ENCODE data around the gene LTBP4.

LTBP4 gene

DNA sequence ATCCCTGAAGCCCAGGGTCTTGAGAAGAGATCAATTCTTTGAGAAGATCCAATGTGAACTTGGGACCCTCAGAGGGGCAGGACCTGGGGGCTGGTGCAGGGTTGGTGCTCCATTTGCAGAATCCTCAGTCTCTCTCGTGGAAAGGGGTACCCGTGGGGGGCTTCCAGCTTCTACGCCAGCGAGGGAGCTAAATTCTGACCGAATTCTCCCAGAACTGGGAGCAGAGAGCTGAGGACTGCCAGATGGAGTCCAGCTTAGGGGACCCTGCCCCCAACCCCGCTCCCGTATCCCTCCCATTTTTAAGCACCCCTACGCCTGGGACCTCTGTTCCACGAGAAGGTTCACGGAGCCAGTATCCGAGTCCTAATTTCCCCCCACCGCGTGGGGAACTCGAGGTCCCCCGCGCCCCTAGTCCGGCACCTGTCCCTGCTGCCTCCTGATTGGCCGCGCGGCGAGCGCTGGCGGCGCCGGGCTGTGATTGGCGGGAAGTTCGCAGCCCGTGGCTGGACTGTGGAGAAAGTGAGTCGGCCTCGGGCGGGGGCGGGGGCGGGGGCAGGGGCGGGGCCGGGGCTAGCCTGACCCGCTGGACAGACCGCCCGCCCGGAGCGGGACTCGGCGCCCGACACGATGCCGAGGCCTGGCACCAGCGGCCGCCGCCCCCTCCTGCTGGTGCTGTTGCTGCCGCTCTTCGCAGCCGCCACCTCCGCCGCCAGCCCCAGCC lies 4.4 kb upstream of the LTBP4 start:
- DNase-seq (ENCODE audit: low read depth in 2 of 2, low spot score in 1 of 2) = no peak

DNA sequence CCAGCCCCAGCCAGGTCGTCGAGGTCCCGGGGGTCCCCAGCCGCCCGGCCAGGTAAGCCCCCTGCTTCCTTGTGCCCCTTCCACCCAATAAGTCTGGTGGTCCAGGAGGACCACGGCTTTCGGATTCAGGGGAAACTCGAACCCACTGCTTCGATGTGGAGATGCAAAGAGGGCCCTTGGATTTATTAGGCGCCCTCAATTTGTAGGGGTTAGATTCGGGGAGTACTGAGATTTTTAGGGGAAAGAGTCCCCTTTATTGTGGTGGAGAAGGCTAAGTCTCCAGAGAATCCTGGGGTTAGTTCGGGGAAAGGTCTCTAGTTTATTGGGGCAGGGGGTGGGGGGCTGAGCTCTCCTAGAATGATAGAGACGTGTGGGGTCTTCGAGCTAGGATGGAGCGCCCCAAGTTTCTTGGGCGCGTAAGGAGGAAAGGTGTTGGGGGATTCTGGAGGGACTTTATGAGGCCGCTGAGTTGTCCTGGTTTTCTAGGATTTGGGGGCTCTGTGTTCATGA lies 3.8 kb upstream of the LTBP4 start:
- DNase-seq (ENCODE audit: low read depth in 2 of 2, low spot score in 1 of 2) = no peak

DNA sequence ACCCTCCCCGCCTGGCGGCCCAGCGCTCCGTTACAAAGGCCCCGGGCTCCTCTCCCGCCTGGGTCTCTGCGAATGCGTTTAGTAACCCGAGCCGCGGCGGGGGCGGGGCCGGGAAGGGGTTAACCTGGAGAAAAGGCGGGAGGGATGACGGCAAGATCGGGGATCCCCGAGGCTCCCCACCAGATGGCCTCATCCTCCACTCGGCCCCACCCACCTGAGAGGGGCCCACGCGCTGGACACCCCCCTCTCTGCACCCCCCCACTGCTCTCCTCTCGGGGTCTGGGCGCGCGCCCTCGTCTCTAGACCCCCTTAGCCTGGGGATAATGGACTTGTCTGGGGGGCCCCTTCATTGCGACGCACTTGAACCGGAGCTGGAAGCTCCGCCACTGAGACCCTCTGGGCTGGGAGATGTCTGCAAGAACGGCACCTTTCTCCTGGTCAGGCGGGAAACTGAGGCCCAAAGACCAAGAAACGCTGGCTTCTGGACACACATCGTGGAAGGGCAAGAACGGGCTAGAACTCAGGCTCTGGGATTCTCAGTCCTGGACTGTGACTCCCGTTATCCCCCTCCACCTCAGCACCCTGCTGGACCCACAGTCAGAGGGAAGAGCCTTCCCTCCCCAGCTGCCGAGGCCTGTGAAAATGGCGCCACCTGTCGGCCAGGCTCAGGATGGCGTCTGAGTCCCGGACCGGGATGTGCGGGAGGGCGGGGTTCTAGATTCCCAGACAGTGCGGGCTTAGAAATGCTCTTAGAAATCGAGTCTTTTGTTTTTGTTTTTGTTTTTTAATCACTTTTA lies 2.9 kb upstream of the LTBP4 start:
- peak; percentile 61 to 64 for DNase-seq (ENCODE audit: low read depth in 2 of 2, low spot score in 1 of 2)

DNA sequence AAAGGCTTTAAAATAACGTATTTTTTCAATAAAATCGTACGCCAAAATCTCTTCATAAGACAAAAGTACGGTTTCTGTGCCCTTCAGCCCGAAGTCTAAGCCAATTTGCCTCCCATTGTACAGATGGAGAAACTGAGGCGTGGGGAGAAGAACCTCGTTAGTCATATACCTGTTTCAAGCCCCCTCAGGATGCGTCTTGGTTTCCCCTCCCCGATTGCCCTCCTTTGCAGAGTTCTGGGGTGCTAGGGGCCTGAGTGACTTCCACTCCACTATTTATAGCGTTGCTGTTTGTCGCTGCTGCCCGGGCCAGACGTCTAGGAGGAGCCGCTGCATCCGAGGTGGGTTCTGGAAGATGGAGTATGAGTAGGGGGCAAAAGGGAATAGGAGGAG lies 2.3 kb upstream of the LTBP4 start:
- no peak for DNase-seq (ENCODE audit: low read depth in 2 of 2, low spot score in 1 of 2)

DNA sequence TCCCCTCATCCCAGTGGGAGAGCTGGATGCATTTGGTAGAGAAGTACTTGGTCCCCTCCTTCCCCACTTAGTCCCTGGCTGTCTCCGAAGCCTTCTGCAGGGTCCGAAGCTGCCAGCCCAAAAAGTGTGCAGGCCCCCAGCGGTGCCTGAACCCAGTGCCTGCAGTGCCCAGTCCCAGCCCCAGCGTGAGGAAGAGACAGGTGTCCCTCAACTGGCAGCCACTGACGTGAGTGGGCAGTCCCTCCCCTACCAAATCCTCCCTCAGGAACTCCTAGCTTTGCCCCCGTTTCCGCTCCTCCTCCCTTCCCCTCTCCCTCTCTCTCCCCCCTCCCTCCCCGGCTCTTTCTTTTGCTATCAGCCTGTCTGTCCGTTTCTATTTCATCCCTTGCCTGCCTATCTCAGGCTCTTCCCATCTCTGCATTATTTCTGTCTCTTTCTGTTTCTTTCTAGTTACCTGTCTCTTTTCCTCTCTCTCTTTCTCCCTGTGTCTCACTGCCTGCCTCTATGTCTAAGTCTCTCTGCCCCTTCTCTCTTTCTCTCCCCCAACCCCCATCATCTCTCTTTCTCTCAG lies 1.8 kb upstream of the LTBP4 start:
- no peak for DNase-seq (ENCODE audit: low read depth in 2 of 2, low spot score in 1 of 2)

DNA sequence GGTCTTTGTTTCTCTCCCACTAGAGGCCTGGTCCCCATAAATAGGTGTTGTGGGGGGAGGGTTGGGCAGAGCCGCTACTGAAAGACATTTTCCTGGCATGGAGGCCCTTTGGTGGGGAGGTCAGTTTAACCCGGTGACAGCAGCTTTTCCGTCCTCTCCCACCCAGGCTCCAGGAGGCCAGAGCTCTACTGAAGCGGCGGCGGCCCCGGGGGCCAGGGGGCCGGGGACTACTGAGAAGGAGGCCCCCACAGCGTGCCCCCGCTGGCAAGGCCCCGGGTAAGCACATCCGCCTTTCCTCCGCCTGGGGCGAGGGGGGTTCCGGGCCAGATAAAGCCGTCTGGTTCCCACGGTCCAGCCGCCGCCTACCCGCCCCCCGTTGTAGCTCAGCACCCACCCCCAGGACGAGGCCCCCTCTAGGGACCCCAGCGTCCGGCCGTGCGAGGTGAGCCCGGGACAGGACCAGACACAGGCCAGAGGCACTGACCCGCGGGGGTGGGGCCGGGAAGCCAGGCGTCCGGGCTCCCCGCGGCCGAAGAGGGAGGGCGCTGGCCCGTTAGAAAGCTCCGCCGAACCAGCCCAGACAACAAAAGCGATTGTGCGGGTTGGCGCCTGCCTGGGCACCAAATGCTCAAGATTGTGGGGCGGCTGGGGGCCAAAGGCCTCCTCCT lies 1.1 kb upstream of the LTBP4 start:
- DNase-seq (ENCODE audit: low read depth in 2 of 2, low spot score in 1 of 2) = no peak

DNA sequence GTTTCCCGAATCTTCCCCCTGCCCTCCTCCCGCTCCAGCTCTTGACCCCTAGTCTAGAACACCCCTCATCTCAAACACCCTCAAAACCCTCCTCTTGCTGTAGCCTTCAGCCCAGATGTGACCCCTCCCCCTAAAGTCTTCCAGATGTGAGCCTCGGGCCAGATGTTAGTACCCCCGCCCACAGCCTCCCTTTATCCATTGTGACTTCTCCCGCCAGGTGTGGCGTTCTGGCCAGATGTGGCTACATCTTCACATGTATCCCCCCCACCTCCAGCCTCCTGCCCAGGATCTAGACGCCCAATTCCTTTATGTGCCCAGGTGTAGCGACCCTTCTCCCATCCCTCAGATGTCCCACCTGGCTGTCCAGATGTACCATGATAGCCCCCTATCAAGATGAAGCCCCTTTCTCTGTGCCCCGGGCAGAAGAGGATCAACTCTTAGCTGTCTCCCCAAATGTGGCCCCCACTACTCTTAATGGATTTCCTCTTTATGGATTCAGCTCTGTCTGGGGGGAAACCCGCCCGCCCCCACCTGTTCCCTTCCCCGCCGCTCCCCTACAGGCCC lies 517 bp upstream of the LTBP4 start:
- no peak for DNase-seq (ENCODE audit: low read depth in 2 of 2, low spot score in 1 of 2)

DNA sequence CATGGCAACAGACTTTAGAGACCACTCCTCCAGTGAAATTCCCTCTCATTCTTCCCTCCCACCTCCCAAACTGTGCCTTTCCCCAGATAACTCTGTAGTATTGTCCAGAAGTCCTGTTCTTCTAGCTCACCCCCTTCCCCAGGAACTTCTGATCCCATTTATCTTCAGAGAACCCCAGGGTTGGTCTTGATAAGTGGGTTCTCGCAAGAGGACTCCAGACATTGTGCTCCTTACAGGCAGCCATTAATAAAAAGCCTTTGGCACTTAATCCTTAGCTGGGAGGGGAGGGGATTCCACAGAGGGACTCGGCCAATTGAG lies 1.9 kb downstream of the LTBP4 start:
- no peak for DNase-seq (ENCODE audit: low read depth in 2 of 2, low spot score in 1 of 2)

DNA sequence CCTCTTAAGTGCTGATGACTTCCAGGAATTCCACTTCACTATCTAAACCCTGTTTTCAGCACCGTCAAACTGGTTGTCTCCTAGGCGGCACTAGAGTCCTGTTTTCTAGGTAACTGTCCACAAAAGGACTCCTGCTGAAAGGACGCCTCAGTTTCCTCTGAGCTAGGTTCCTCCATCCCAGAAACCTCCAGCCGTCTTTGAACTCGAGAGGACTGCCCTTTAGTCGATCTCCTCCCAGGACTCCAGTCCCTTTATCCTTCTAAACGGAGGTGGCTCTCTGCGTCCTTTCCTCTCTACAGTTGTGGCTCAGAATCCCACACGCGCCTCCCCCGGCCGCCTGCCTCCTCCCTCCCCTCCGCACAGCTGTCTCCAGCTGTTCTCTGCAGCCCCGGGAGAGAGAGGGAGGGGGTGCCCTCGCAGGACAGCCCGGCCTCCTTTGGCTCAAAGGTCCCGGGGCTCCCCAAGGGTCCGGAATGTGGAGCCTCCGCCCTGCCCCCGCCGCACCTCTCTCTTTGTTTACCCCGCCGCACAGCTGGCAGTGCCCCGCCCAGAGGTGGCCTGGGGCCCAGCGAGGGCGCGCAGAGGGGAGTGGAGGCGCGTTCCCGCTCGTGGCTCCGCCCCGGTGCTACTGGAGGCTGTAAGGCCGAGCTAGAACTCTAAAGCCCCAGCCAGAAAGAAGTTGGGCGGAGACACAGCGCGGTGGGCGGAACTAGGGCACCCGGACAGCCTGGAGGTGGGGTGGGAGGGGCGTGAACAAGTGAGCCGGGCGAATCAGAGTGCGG lies 2.4 kb downstream of the LTBP4 start:
- peak; percentile 79 to 89 for DNase-seq (ENCODE audit: low read depth in 2 of 2, low spot score in 1 of 2)

DNA sequence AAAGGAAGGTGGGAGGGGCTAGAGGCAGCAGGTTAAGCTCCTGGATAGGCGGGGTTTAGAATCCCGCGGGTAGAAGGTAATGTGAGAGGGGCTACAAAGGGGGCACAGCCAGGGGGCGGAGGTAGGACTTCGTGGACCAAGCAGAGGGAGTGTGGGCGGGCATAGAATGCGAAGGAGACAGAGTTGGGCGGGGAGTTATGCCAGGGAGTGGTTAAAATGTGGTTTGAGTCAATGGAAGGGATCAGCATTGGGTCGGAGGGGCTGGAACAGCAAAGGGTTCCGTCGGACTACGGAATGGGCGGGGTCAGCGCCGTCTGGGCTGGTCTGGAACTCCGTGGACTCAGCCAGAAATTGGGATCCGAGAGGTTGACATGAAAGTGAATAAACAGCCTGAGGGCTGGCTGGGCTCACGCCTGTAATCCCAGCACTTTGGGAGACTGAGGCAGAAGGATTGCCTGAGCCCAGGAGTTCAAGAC lies 3.0 kb downstream of the LTBP4 start:
- no peak for DNase-seq (ENCODE audit: low read depth in 2 of 2, low spot score in 1 of 2)

DNA sequence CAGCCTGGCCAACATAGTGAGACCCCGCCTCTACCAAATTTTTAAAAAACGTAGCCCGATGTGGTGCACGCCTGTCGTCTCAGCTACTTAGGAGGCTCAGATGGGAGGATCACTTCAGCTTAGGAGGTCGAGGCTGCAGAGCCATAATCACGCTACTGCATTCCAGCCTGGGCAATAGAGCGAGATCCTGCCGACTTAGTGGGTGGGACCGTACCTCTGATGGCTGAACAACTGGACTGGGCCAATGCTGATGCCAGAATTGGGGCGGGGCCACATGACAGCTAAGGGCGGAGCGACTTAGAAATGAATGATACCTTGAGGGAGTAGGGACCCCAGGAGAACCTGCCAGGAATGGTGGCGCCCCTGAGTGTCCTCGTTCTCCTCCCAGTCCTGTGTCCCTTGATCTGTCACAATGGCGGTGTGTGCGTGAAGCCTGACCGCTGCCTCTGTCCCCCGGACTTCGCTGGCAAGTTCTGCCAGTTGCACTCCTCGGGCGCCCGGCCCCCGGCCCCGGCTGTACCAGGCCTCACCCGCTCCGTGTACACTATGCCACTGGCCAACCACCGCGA lies 3.6 kb downstream of the LTBP4 start:
- no peak for DNase-seq (ENCODE audit: low read depth in 2 of 2, low spot score in 1 of 2)

DNA sequence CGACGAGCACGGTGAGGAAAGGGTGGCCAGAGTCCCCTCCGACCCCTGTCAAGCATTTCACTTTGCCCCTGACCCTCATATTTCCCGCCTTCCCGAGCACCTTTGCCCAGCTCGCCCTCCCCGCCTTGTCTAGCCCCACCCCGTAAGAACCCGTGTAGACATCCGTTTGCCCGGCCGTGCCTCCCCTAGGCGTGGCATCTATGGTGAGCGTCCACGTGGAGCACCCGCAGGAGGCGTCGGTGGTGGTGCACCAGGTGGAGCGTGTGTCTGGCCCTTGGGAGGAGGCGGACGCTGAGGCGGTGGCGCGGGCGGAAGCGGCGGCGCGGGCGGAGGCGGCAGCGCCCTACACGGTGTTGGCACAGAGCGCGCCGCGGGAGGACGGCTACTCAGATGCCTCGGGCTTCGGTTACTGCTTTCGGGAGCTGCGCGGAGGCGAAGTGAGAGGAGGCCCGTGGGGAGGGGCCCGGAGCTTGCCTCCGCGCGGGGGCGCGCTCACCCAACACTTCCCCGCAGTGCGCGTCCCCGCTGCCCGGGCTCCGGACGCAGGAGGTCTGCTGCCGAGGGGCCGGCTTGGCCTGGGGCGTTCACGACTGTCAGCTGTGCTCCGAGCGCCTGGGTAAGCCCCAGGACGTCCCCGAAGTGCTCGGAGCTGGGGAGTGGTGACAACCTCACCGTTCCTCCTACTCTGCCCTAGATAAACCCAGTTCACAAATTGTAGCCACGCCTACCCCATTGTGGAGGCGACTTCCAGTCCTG lies 4.2 kb downstream of the LTBP4 start:
- peak in 1 of 2 donors; percentile 51 for DNase-seq (ENCODE audit: low read depth in 2 of 2, low spot score in 1 of 2)

DNA sequence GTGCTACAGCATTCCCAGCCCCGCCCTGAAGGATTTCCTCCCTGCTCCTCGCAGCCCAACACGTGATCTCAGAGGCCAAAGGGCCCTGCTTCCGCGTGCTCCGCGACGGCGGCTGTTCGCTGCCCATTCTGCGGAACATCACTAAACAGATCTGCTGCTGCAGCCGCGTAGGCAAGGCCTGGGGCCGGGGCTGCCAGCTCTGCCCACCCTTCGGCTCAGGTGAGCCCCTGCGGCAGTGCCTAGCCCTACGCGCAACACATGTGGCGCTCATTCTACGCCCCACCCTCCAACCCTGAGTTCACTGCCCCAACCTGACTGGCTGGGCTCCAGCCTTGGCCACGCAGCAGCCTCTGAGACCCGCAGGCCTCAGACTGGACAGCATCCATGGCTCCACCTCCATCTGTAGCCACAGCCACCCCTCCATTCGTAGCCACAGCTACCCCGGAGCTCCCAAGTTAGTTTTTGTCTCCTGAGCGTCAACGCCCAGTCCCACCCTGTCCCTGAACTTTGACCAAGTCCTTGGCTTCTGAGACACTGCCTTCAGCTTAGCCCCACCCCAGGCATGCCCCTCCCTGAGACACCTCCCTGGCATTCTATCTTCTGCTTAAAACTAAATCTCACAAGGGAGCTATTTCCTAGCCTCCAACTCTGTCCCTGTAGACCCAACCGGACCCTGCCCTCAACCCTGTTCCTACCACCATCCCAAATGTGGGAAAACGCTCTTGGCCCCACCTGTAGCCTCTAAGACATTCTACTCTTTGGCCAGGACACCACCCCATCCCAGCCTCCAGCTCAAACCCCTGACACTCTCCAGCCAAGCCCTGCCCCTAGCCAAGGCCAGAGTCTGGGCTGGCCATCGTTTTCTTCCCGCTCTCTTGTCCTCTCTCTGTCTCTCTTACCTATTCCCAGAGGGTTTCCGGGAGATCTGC lies 6.4 kb downstream of the LTBP4 start:
- no peak for DNase-seq (ENCODE audit: low read depth in 2 of 2, low spot score in 1 of 2)

DNA sequence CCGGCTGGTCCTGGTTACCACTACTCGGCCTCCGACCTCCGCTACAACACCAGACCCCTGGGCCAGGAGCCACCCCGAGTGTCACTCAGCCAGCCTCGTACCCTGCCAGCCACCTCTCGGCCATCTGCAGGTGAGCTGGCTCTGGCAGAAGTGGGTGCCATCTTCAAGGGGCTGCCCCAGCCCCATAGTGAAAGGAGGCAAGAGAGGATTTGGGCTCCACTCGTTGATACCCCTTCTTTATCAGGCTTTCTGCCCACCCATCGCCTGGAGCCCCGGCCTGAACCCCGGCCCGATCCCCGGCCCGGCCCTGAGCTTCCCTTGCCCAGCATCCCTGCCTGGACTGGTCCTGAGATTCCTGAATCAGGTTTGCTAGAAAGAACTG lies 7.1 kb downstream of the LTBP4 start:
- DNase-seq (ENCODE audit: low read depth in 2 of 2, low spot score in 1 of 2) = no peak

DNA sequence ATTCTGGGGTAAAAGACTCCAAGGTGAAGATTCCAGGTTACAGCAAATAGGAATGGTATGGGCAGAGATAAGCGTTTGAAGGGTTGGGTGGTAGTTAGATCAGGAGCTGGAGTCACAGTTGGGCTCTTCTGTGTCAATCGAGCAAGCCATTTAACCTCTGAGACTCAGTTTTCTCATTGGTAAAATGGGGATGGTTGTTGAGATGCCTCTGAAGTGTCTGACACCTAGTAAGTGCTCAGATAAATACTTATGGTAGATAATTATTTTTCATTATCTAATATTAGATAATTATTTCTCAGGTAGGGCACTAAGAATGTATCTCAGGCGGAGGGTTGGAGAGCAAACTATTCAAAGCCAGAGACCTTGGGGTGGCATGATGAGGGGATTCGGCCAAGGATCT lies 7.8 kb downstream of the LTBP4 start:
- no peak for DNase-seq (ENCODE audit: low read depth in 2 of 2, low spot score in 1 of 2)

DNA sequence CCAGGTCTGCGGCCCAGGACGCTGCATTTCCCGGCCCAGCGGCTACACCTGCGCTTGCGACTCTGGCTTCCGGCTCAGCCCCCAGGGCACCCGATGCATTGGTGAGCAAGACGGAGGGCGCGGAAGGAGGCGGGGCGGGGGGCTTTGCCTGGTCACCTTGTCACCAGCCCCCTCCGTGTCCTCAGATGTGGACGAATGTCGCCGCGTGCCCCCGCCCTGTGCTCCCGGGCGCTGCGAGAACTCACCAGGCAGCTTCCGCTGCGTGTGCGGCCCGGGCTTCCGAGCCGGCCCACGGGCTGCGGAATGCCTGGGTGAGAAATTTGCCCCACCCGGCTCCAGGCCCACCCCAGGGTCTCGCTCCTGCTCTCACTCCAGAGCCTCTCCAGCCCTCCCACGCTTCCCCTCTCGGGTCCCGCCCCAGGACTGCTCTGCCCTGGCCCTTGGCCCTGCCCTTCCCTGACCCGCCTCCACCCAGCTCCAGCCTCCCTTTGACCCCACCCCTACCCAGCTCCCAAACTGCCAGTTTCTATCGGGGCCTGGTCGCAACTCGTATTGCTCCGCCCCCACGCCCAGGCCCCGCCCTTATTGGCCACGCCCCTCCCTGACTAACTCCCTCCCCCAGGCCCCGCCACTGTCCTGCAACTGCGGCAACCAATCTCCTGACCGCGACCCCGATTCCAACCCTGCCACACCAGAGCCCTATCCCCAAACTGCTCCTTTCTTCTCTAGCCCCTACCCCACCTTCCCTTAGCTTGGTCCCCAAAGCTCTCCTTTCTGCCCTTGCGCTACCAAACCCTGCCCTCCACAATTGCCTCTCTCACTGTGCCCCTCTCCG lies 8.6 kb downstream of the LTBP4 start:
- DNase-seq (ENCODE audit: low read depth in 2 of 2, low spot score in 1 of 2) = peak; percentile 68 to 71

DNA sequence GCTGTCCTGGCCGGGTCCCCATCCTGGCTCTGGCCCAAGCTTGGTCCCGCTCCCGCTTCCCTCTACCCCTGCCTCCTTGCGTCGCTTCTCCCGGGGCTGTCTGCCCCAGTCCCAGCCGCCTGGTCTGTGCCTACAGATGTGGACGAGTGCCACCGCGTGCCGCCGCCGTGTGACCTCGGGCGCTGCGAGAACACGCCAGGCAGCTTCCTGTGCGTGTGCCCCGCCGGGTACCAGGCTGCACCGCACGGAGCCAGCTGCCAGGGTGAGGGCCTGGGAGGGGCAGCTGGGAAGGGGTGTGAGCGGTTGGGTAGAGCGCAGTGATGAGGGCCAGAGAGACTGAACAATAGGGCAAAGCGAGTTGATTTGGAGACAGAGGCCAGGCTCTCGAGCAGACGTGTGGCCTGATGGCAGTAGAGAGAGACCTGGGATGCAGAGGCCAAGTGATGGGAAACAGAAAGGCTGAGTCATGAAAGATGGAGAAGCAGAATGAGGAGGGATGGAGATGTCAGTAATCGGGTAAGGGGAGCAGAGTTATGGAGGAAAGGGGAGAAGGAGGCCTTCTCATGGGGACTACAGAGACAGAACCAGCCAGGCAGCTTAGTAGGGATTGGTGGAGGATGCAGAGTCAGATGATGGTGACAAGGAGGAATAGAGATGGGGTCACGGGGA lies 9.4 kb downstream of the LTBP4 start:
- no peak for DNase-seq (ENCODE audit: low read depth in 2 of 2, low spot score in 1 of 2)
